Stimulated activated CD8-positive, alpha-beta memory T cell treated with anti-CD3 and anti-CD28 coated beads, Interleukin-4, amount 100 ng/mL, for 4 hours (primary cell): ENCODE results near the gene ZNF414.

Source experiments
- DNase-seq, 2 donors: peaks; one replicate each; pipeline ENCODE4 v3.0.0-alpha.2; 2020; ENCODE audit warnings: low read depth in 2 of 2, low spot score in 1 of 2

ZNF414 gene

DNA sequence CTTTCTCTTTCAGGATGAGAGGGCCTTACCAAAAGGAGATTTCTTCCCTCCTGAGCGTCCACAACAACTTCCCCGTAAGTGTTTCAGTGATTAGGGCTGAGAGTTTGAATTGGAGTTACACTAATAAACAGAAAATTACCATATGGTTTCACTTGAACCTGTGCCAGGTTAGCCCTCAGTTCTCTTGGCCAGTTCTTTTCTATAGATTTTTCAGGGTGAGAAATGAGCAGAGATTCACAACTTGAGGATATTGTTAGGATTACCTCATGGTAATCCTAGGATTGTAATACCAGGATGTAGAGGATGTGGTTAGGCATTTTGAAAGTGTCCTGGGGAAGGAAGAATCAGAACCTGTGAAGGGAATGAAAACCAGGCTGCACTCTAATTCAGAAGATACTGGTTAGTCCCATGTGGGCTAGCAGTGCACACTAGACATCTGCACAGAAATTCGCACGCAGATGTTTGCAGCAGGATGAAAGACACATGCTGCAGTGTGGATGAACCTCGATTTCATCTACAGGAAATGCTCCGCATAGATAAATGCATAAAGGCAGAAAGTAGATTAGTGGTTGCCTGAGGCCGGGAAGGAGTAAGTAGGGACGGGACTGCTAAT, 45.1 kb downstream of the ZNF414 start:
- DNase-seq, result no peak

DNA sequence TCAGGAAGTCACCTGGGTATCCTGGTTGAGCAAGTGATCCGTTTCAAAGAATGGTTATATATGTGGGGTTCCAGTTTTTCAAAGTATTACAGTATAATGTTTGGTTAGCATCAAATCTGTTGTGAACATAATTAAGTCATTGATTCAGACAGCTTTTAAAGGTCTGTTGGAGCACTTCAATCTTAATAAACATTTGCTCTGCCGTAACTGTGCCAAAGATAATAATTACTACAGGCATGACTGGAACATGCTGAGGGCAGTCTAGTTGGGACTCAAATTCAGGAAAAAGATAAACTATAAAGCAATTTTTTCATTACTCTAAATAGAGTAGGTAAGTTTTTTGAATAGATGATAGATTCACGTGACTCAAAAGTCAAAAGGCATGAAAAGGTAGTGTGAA, 45.8 kb downstream of the ZNF414 start:
- no peak for DNase-seq

DNA sequence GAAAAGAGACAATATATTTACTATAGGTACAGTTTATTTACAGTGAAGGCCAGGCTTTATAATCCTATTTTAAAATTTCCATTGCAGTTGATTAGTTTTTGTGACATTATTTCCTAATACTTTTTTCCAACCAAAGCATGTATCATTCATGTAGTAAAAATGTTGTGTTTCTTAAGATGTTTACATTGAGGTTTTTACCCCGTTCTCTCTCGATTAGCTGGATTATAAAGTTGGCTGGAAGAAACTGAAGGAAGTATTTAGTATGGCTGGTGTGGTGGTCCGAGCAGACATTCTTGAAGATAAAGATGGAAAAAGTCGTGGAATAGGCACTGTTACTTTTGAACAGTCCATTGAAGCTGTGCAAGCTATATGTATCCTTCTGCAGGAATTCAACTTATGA, 47.9 kb downstream of the ZNF414 start:
- DNase-seq, result no peak

DNA sequence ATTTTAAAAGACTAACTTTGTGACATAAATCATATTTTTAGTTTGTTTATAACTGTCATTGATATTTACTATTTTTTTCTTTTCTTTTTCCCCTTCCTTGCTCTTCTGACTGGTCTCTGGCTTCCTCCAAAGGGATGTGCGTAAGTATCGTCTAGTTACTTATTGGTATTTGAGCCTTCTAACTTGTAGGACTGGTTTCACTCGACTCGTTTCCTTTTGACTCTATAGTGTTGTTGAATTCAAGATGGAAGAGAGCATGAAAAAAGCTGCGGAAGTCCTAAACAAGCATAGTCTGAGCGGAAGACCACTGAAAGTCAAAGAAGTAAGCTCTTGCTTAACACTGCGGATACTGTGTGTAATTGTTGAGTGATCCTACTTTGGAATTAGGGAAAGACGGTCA, 50.6 kb downstream of the ZNF414 start:
- DNase-seq, result no peak

DNA sequence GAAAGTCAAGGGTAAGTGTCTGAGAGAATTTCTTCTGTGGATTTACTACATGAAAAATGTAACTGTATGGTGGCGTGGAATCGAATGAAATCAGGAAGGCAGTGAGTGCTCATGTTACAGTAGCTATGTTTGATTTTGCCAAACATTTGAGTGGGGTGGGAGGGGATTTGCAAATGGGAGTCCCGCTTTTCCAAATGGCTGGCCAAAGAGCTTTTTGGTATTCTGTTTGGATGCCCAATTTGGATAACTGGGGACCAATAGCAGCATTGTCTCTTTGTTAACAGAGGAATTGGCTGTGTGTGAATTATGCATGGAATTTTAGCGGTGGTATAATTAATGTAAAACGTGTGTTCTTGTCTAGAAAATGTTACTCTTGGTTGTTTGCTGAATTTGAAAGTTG, 51.4 kb downstream of the ZNF414 start:
- DNase-seq, result no peak

DNA sequence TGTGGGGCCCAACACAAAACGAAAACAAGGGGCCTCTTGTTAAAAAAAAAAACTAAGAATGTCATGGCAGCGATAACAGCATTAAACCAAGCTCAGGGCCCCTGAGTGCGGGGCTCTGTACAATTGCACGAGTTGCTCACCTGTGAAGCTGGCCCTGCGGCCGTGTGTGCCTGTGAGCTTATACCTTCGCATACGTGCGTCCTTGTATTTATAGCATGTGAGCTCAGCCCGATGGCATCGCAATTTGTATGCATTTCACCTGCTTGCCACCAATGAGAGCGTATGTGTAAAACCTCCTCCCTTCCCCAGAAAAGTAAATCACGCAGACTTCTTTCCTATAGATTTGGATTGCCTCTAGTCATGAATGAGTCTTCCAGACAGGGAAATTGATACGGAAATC, 52.1 kb downstream of the ZNF414 start:
- DNase-seq, result no peak

DNA sequence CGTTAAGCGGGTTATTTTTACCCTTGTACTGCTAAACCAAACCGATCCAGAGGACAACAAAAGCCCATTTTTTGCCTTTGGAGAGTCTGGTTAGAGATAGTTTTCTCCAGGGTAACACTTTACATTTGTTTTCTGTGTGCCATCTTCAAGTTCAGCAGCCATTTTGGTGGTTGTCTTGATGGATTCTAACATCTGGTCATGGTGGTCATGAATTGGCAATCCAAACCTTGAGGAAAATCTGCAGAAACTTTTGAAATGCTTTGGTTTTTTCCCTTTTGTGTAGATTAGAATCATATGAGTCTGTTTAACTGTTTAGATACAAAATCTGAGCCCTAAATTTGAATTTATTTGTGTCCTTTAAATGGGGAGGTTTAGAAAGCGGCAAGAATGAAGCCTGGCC, 52.6 kb downstream of the ZNF414 start:
- DNase-seq, result no peak

DNA sequence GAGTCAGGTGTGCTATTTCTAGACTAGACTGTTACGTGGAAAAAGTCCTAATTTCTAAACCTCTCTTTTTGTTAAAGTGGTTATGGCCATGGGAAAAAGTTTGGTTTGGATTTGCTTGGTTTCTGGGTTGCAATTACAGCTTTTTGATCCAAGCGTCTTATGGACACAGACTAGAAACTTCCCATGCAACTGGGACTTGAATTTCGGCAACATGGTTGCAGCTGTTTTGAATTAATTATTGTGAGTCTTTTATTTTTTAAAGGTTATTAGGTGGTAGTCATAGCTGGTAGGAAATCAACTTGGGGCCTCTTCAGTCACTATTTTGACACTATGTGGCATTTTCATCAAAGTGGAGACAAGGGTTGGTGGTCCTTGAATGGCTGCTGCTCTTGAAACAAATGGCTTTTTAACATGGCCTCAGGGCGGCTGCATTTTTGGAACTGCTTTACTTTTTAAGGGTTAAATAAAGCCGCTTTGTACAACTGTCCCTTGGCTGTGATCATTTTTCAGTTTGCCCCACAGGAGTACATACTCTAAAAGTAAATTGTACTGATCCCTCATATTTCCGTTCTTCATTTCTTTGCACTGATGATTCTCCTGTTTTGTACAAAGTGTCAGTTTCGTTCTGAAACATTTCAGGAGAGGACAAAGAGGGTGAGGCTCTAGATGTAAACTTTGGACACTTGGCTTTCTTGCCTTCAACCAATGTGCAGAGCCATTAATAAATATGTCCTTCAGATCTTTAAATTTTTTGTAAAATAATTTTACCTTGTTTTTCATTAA, 53.3 kb downstream of the ZNF414 start:
- DNase-seq, result no peak
